ENCODE data around the gene MRTFA. TPM values are rescaled to one million over a fixed set of nuclear protein-coding genes. Genes with fewer than 3 reads are reported as not detected.

MRTFA gene
- total RNA-seq, 4 donors from 2014 or later: 36.3 to 98.2 (median 78.1) TPM

DNA sequence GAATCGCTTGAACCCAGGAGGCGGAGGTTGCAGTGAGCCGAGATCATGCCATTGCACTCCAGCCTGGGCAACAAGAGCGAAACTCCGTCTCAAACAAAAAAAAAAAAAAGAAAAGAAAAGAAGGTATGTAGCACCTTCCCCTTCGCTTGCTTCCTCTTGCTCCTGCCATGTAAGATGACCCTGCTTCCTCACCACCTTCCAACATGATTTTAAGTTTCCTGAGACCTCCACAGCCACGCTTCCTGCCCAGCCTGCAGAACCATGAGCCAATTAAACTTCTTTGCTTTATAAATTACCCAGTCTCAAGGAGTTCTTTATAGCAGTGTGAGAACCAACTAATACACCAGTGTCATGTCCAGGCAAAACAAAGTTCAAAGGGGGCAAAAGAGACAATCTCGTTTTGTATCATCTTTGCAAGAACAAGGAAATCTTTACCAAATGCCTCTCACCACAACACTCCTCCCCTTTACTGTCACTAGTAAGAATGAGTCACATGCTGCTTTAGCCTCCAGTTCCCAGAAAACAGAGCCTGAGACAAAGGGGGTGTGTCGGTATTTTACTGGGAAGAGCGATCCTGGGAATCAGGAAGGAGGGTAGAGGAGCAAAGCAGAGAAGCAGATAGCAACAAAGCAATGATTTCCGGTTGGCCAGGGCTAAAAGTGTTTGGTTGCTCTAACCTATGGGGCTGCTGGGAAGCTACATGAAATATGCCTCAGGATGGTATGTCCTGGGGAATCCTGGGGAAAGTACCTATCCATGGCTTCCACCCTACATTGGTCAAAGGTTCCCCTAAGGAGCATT is 32.3 kb upstream of the MRTFA start:
- TF ChIP-seq, protein P1, sequence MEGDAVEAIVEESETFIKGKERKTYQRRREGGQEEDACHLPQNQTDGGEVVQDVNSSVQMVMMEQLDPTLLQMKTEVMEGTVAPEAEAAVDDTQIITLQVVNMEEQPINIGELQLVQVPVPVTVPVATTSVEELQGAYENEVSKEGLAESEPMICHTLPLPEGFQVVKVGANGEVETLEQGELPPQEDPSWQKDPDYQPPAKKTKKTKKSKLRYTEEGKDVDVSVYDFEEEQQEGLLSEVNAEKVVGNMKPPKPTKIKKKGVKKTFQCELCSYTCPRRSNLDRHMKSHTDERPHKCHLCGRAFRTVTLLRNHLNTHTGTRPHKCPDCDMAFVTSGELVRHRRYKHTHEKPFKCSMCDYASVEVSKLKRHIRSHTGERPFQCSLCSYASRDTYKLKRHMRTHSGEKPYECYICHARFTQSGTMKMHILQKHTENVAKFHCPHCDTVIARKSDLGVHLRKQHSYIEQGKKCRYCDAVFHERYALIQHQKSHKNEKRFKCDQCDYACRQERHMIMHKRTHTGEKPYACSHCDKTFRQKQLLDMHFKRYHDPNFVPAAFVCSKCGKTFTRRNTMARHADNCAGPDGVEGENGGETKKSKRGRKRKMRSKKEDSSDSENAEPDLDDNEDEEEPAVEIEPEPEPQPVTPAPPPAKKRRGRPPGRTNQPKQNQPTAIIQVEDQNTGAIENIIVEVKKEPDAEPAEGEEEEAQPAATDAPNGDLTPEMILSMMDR (IDR thresholded peaks at IDR 0.05): no peak
- no peak for TF ChIP-seq POLR2A (IDR thresholded peaks at IDR 0.05)
- peak overlapping the region in 2 of 4 donors; percentile 19 to 49 for H3K27ac ChIP-seq
- H3K4me1 ChIP-seq: peaks cover 0 to 5% (median 0%) of the 10 kb centered on the region in 4 donors
- no peak overlapping the region for H3K4me3 ChIP-seq
- no peaks in the 10 kb centered on the region for H3K36me3 ChIP-seq
- no peaks in the 10 kb centered on the region for H3K27me3 ChIP-seq
- DNase-seq: no peak
- no peaks in the 10 kb centered on the region for H3K9me3 ChIP-seq

DNA sequence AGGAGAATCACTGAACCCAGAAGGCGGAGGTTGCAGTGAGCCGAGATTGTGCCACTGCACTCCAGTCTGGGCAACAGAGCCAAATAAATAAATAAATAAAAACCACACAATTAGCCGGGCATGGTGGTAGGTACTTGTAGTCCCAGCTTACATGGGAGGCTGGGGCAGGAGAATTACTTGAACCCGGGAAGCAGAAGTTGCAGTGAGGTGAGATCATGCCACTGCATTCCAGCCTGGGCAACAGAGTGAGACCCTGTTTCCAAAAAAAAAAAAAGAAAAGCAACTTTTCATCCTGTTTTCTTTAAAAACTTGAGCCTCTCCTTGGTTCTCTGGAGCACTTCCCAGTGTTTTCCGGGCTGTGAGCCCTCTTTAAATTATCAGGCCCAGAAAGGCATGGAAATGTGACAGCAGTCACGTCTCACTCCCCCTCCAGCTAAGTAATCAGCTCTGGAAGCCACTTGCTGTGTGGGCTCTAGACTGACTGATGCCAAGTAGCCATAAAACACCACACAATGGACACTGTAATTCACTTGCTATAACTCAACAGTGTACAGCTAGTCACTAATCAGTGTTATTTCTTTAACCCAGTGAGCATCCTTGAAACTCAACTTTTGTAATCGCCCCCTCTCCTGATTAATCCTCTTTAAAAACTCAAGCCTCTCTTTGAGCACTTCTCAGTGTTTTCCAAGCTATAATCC is 29.8 kb upstream of the MRTFA start:
- H3K27ac ChIP-seq: no peak overlapping the region
- TF ChIP-seq, protein P1 (IDR thresholded peaks at IDR 0.05): no peak
- TF ChIP-seq POLR2A (IDR thresholded peaks at IDR 0.05): no peak

DNA sequence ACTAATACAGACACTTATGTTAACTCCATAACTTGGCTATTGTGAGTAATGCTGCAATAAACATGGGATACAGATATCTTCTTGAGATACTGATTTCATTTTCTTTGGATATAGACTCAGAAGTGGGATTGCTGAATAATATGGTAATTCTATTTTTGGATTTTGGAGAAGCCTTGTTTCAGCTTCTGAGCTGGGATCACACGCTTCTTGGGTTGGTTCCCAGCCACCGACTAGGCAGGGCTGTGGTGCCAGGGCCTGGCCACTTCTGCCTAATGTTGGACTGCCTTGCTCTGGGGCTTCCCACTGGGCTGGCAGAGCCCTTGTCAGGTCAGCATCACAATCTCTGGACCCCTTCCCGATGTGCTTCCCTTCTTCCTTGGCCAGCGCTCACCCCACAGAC is 28.8 kb upstream of the MRTFA start:
- peaks cover 0 to 5% (median 1%) of the 10 kb centered on the region in 4 donors for H3K4me1 ChIP-seq
- no peaks in the 10 kb centered on the region for H3K36me3 ChIP-seq
- DNase-seq: no peak
- no peak overlapping the region for H3K4me3 ChIP-seq
- TF ChIP-seq POLR2A (IDR thresholded peaks at IDR 0.05): no peak
- TF ChIP-seq, protein P1 (IDR thresholded peaks at IDR 0.05): no peak
- peak overlapping the region in 1 of 4 donors; percentile 10 for H3K27ac ChIP-seq
- no peaks in the 10 kb centered on the region for H3K9me3 ChIP-seq
- no peaks in the 10 kb centered on the region for H3K27me3 ChIP-seq

More for the DNA sequence above, 29.8 kb upstream of the MRTFA start:
- Histone ChIP-seq H3K9me3 (no peaks in the 10 kb centered on the region), H3K36me3 (no peaks in the 10 kb centered on the region), H3K4me1 (peaks cover 0 to 5% (median 0%) of the 10 kb centered on the region in 4 donors), H3K4me3 (no peak overlapping the region), H3K27me3 (no peaks in the 10 kb centered on the region)
- DNase-seq: no peak

DNA sequence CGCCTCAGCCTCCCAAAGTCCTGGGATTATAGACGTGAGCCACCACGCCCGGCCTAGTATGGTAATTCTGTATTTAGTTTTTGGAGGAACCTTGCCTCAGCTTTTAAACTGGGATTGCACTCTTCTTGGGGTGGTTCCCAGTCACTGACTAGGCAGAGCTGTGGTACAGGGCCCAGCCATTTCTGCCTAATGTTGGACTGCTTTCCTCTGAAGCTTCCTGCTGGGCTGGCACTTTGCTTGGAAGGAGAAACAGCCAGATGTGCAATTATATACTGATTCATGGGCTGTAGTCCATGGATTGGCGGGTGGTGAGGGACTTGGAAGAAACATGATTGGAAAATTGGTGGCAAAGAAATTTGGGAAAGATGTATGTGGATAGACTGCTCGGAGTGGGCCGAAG is 25.2 kb upstream of the MRTFA start:
- no peak overlapping the region for H3K4me3 ChIP-seq
- peaks cover 0 to 3% (median 0%) of the 10 kb centered on the region in 4 donors for H3K4me1 ChIP-seq
- DNase-seq: no peak
- H3K9me3 ChIP-seq: no peaks in the 10 kb centered on the region
- H3K36me3 ChIP-seq: no peaks in the 10 kb centered on the region
- no peak overlapping the region for H3K27ac ChIP-seq
- no peak for TF ChIP-seq POLR2A (IDR thresholded peaks at IDR 0.05)
- TF ChIP-seq, protein P1 (IDR thresholded peaks at IDR 0.05): no peak
- no peaks in the 10 kb centered on the region for H3K27me3 ChIP-seq

DNA sequence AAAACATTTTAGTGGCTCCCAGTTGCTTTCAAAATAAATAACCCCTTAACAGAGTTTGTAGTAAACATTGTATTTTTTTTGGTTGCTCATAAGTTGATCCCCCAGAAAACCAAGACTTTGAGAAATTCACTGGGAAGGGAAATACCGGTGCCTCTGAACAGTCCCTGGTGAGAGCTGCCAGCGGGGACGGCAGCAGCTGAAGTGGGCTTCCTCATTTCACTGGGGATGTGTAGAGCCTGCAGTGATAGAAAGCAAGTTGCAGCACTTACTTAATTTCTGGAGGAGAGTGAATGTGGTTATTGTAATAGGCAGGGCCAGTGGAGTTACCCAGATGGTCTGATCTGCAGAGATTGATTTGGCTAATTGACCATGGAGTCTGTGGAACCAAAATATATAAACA is 24.2 kb upstream of the MRTFA start:
- H3K27me3 ChIP-seq: no peaks in the 10 kb centered on the region
- H3K9me3 ChIP-seq: no peaks in the 10 kb centered on the region
- H3K4me3 ChIP-seq: no peak overlapping the region
- TF ChIP-seq, protein P1 (IDR thresholded peaks at IDR 0.05): no peak
- TF ChIP-seq POLR2A (IDR thresholded peaks at IDR 0.05): no peak
- H3K4me1 ChIP-seq: peaks cover 0 to 3% (median 0%) of the 10 kb centered on the region in 4 donors
- no peaks in the 10 kb centered on the region for H3K36me3 ChIP-seq
- H3K27ac ChIP-seq: no peak overlapping the region
- DNase-seq: no peak
